ENCODE results near the gene CDH3. TPM values are rescaled to one million over a fixed set of nuclear protein-coding genes. Genes with fewer than 3 reads are reported as not detected.

Gene CDH3
- total and polyA plus RNA-seq, 10 of the 15 experiments (the other 5 are each of a cell fraction or from before 2014, with no cell fraction given): 0.05 to 0.44 (median 0.12) TPM; not detected in 5

DNA sequence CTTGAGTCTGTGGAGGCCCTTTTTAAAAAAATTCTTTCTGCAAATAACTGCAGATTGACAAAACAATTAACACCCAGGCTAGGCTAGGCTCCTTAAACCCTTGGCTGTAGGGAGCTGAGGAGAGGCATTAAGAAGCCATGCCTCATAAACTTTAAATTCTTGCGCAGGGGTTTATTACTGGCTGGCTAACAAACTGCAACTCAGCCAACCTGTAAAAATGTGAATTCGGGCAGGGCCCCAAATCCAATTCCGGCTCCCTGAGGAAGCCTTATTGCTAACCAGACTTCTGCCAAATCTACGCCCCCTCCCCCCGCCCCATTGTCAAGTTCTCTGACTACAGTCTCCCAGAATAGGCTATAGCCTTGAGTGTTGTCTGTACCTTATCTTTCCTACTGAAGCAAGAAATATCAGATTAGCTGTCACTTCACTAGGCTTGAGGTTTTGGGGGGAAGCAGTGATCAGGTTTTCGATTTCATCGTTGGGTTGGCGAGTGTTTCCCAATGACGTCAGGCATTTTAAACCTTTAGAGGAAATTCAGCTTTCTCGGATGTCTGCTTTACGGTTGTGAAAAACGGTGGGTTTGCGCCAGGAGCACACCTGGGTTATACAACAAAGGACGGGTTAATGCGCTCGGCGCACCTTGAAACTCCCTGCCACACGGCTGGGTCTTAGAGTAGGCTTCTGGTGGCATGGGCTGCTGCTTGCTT, 2.0 kb downstream of the CDH3 start:
- no TSS peak for BruUV-seq (replicated peaks)
- intact Hi-C loops (cut with micrococcal nuclease; ENCODE audit: unreplicated experiment): no loop called here
- Histone ChIP-seq H3K27ac (ENCODE audit: control insufficient read depth, insufficient read depth) (no peak overlapping the region), H3K4me3 (no peak overlapping the region), H3K9me3 (replicated peaks; ENCODE audit: control insufficient read depth, insufficient read depth, low read length) (no peaks in the 10 kb centered on the region; the same call in 2 of the 3 replicates), H2AFZ (ENCODE audit: control insufficient read depth, low read depth, low read length) (no peak overlapping the region), H3K79me2 (ENCODE audit: control insufficient read depth, insufficient read depth, low read length) (no peaks in the 10 kb centered on the region), H3K27me3 (replicated peaks in 1 of 2; ENCODE audit: control insufficient read depth in 2 of 2, insufficient read depth in 2 of 2, low read length in 1 of 2) (peaks cover 9 to 16% of the 10 kb centered on the region in 2 experiments), H3K9ac (ENCODE audit: control insufficient read depth, insufficient read depth, low read length) (no peak overlapping the region), H4K20me1 (ENCODE audit: control insufficient read depth, insufficient read depth) (no peaks in the 10 kb centered on the region), H3K4me1 (ENCODE audit: control insufficient read depth, insufficient read depth, low read length) (no peaks in the 10 kb centered on the region), H3K4me2 (ENCODE audit: control insufficient read depth, insufficient read depth) (no peak overlapping the region), H3K36me3 (ENCODE audit: control insufficient read depth in 2 of 2, insufficient read depth in 2 of 2, low read length in 1 of 2) (no peaks in the 10 kb centered on the region)
- ChIA-PET CTCF (interaction anchor here (1.0 kb wide), 1 partner anchor 57 kb away, joined by 3 read pairs; no protein-coding TSS in a partner anchor), RAD21 (ENCODE audit: unreplicated experiment) (interaction anchor here (0.9 to 1.1 kb wide), 2 partner anchors 11 to 119 kb away, joined by 3 read pairs; no protein-coding TSS in a partner anchor), POLR2A (no interaction called here), SMC1A (ENCODE audit: uncharacterized antibody, unreplicated experiment) (interaction anchor here (0.9 to 1.0 kb wide), 2 partner anchors 12 to 14 kb away, joined by 3 read pairs; no protein-coding TSS in a partner anchor)
- TF ChIP-seq SPI1 (IDR thresholded peaks at IDR 0.05; ENCODE audit: borderline replicate concordance, insufficient read depth, low read depth, low read length) (no peak), SIN3A (IDR thresholded peaks at IDR 0.05; ENCODE audit: low read depth, low read length) (no peak), CHD2 (IDR thresholded peaks at IDR 0.05; ENCODE audit: borderline replicate concordance, low read depth, low read length) (no peak), BCL11A (IDR thresholded peaks at IDR 0.05; ENCODE audit: low read depth, low read length) (no peak), EED (IDR thresholded peaks at IDR 0.05; ENCODE audit: low read depth) (no peak), NR2C1 (IDR thresholded peaks at IDR 0.05) (no peak)
- TF ChIP-seq, protein P1, sequence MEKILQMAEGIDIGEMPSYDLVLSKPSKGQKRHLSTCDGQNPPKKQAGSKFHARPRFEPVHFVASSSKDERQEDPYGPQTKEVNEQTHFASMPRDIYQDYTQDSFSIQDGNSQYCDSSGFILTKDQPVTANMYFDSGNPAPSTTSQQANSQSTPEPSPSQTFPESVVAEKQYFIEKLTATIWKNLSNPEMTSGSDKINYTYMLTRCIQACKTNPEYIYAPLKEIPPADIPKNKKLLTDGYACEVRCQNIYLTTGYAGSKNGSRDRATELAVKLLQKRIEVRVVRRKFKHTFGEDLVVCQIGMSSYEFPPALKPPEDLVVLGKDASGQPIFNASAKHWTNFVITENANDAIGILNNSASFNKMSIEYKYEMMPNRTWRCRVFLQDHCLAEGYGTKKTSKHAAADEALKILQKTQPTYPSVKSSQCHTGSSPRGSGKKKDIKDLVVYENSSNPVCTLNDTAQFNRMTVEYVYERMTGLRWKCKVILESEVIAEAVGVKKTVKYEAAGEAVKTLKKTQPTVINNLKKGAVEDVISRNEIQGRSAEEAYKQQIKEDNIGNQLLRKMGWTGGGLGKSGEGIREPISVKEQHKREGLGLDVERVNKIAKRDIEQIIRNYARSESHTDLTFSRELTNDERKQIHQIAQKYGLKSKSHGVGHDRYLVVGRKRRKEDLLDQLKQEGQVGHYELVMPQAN (conservative IDR thresholded peaks at IDR 0.05): no peak
- TF ChIP-seq, protein P2, sequence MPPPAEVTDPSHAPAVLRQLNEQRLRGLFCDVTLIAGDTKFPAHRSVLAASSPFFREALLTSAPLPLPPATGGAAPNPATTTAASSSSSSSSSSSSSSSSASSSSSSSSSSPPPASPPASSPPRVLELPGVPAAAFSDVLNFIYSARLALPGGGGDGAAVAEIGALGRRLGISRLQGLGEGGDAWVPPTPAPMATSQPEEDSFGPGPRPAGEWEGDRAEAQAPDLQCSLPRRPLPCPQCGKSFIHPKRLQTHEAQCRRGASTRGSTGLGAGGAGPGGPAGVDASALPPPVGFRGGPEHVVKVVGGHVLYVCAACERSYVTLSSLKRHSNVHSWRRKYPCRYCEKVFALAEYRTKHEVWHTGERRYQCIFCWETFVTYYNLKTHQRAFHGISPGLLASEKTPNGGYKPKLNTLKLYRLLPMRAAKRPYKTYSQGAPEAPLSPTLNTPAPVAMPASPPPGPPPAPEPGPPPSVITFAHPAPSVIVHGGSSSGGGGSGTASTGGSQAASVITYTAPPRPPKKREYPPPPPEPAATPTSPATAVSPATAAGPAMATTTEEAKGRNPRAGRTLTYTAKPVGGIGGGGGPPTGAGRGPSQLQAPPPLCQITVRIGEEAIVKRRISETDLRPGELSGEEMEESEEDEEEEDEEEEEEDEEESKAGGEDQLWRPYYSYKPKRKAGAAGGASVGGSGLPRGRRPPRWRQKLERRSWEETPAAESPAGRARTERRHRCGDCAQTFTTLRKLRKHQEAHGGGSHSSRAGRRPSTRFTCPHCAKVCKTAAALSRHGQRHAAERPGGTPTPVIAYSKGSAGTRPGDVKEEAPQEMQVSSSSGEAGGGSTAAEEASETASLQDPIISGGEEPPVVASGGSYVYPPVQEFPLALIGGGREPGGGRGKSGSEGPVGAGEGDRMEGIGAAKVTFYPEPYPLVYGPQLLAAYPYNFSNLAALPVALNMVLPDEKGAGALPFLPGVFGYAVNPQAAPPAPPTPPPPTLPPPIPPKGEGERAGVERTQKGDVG (CRISPR knock-in tag; IDR thresholded peaks at IDR 0.05): no peak
- in situ Hi-C loops (cut with MboI): no loop called here
- no peak for DNase-seq (ENCODE audit: low read depth, low spot score)
- no peak for ATAC-seq
- no peak for FAIRE-seq
- 47% methylated on average over 18 of the region's 18 CpGs for WGBS (ENCODE audit: insufficient coverage, insufficient replicate concordance, low lambda C conversion rate, missing lambda C conversion rate)
